Neural crest cell (in vitro differentiated cells): ENCODE data around the gene ROBO4. TPM values are rescaled to one million over a fixed set of nuclear protein-coding genes. Genes with fewer than 3 reads are reported as not detected.

Source experiments
- DNase-seq: peaks from one replicate; pipeline ENCODE4 v3.0.0; 2021; ENCODE audit warnings: low read depth, mixed read lengths, low spot score
- H3K27ac Mint-ChIP-seq: one replicate; pipeline ENCODE4 v1.8.0; 2021; ENCODE audit warnings: mild to moderate bottlenecking, mixed read lengths; ENCODE audit not compliant: unreplicated experiment
- H3K27me3 Mint-ChIP-seq: 2 replicates; pipeline ENCODE4 v1.8.0; 2021; ENCODE audit warnings: low read depth, mild to moderate bottlenecking, mixed read lengths
- H3K36me3 Mint-ChIP-seq: 2 replicates; pipeline ENCODE4 v1.8.0; 2021; ENCODE audit warnings: low read depth, mild to moderate bottlenecking, mixed read lengths
- H3K4me1 Mint-ChIP-seq: 2 replicates; pipeline ENCODE4 v1.8.0; 2021; ENCODE audit warnings: mixed read lengths
- H3K4me3 Mint-ChIP-seq: one replicate; pipeline ENCODE4 v1.8.0; 2021; ENCODE audit warnings: mild to moderate bottlenecking, mixed read lengths
- H3K9me3 Mint-ChIP-seq: 2 replicates; pipeline ENCODE4 v1.8.0; 2021; ENCODE audit warnings: mixed read lengths
- total RNA-seq: library from RNA; stranded (reverse); gene quantifications from 2 replicates; pipeline ENCODE4 v1.2.1, GENCODE V29; 2021
- TF ChIP-seq, protein P1 (sequence below): fragments of 200-600 bp; sonication (generic); conservative IDR thresholded peaks from 2 replicates; pipeline ENCODE4 v1.5.0; 2021; ENCODE audit warnings: antibody characterized with exemption, mild to moderate bottlenecking

The ROBO4 gene
- total RNA-seq, 1 donor from 2014 or later = 0.05 TPM

- peaks cover under 1% of the 10 kb centered on the region for H3K9me3 Mint-ChIP-seq
- no peak for DNase-seq
- no peaks in the 10 kb centered on the region for H3K36me3 Mint-ChIP-seq
- H3K4me1 Mint-ChIP-seq = peaks cover 16% of the 10 kb centered on the region
- no peak overlapping the region for H3K27ac Mint-ChIP-seq
- TF ChIP-seq, protein P1, sequence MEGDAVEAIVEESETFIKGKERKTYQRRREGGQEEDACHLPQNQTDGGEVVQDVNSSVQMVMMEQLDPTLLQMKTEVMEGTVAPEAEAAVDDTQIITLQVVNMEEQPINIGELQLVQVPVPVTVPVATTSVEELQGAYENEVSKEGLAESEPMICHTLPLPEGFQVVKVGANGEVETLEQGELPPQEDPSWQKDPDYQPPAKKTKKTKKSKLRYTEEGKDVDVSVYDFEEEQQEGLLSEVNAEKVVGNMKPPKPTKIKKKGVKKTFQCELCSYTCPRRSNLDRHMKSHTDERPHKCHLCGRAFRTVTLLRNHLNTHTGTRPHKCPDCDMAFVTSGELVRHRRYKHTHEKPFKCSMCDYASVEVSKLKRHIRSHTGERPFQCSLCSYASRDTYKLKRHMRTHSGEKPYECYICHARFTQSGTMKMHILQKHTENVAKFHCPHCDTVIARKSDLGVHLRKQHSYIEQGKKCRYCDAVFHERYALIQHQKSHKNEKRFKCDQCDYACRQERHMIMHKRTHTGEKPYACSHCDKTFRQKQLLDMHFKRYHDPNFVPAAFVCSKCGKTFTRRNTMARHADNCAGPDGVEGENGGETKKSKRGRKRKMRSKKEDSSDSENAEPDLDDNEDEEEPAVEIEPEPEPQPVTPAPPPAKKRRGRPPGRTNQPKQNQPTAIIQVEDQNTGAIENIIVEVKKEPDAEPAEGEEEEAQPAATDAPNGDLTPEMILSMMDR = no peak
- peaks cover 51% of the 10 kb centered on the region for H3K27me3 Mint-ChIP-seq
- H3K4me3 Mint-ChIP-seq = no peak overlapping the region
These were observed 2.8 kb upstream of the ROBO4 start for GRCh38 chr11:124900464-124900863.

DNA sequence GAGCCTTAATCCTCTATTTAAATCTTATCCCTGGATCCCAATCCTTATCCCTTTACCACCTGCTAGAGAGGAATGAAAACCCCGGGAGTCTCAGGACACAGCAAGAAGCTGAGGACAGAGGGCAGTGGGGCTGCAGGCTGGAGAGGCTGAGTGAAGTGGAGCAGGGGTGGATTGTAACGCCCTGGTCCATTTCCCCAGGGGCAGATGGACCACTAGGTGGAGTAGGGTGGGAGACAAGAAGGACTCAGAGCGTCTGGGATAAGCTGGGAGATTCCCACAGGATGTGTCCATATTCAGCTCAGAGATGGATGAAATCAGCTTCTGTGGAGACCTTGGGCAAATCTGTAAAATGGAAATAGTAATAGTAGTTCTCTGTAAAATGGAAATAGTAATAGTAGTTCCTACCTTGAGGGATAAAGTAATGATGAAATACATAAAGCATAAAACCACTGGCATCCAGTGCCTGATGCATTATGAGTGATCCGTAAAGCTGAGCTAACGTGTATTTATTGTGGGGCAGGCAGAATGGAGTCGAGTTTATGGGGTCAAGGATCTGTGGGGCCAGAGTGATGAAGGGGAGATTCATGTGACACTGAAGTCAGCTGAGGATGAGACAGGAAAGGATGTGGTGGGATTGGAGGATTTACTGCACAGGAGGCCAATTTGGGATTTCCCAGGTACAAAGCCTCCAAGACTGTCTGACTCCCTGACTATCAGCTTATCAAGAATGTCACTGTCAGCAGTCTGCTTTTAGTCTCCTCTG is 1.9 kb upstream of the ROBO4 start:
- H3K27ac Mint-ChIP-seq = no peak overlapping the region
- H3K4me3 Mint-ChIP-seq = no peak overlapping the region
- no peaks in the 10 kb centered on the region for H3K9me3 Mint-ChIP-seq
- peaks cover 16% of the 10 kb centered on the region for H3K4me1 Mint-ChIP-seq
- TF ChIP-seq, protein P1 = no peak
- no peaks in the 10 kb centered on the region for H3K36me3 Mint-ChIP-seq
- H3K27me3 Mint-ChIP-seq = peaks cover 45% of the 10 kb centered on the region
- no peak for DNase-seq

DNA sequence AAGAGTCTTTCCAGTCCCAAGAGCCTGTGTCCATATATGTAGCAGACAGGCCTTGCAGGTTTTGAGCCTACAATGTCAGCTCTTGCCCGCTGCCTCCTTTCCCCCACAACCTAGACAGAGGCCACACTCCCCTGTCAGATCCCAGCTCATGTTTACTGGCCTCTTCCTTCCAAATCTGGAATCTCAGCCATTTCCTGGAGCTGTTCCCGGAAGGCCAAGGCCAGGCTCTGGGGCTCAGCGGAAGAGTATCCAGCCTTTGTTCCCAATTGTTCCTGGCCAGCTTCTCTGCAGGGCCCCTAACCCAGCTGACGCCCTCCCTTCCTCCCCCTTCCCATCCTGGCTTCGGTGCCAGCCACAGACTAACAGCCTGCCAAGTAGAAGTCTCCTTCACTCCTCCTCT is 1.0 kb upstream of the ROBO4 start:
- H3K9me3 Mint-ChIP-seq = no peaks in the 10 kb centered on the region
- peaks cover 41% of the 10 kb centered on the region for H3K27me3 Mint-ChIP-seq
- DNase-seq = no peak

DNA sequence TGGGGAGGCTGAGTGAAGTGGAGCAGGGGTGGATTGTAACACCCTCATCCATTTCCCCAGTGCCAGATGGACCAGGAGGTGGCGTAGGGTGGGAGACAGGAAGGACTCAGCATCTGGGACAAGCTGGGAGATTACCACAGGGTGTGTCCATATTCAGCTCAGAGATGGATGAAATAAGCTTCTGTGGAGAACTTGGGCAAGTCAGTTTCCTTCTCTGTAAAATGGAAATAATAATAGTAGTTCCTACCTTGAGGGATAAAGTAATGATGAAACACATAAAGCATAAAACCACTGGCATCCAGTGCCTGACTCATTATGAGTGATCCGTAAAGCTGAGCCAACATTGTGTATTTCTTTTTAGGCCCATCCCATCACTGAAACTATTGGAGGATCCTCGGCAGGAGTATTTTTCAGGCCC is 607 bp upstream of the ROBO4 start:
- Mint-ChIP-seq H3K9me3 (no peaks in the 10 kb centered on the region), H3K27me3 (peaks cover 38% of the 10 kb centered on the region), H3K4me1 (peaks cover 16% of the 10 kb centered on the region), H3K4me3 (no peak overlapping the region), H3K27ac (no peak overlapping the region), H3K36me3 (no peaks in the 10 kb centered on the region)
- TF ChIP-seq, protein P1 = no peak
- no peak for DNase-seq

More for the DNA sequence above, 1.0 kb upstream of the ROBO4 start:
- Mint-ChIP-seq H3K27ac (peak overlapping the region; percentile 94), H3K4me1 (peaks cover 16% of the 10 kb centered on the region), H3K4me3 (no peak overlapping the region), H3K36me3 (no peaks in the 10 kb centered on the region)
- TF ChIP-seq, protein P1 = no peak

DNA sequence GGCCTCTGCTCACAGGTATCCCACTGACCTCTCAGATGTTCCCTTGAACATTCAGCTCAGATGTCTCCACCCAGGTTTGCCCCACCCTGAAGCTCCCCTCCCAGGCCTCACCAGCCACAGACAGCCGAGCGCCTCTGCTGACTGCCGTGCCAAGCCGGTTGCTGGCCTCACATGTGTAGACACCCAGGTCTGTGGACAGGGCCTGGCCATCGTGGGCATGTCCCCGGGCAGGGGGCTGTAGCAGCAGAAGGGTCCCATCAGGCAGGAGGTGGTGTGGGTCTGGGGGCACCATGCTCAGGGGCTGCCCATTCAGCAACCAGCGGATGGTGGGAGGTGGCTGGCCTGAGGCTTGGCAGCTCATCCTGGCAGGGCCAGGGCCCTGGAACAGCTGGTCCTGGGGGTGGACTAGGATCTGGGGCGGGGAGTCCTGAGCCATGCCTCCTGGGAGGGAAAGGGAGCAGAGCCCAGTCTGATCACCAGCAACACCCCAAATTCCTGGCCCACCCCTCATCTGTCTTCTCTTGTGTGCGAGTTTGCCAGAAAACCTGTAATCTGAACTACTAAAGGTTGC is 759 bp downstream of the ROBO4 start:
- peaks cover 26% of the 10 kb centered on the region for H3K27me3 Mint-ChIP-seq
- no peak overlapping the region for H3K27ac Mint-ChIP-seq
- H3K4me3 Mint-ChIP-seq = no peak overlapping the region
- DNase-seq = no peak
- no peaks in the 10 kb centered on the region for H3K36me3 Mint-ChIP-seq
- H3K9me3 Mint-ChIP-seq = no peaks in the 10 kb centered on the region
- H3K4me1 Mint-ChIP-seq = peaks cover 16% of the 10 kb centered on the region
- TF ChIP-seq, protein P1 = no peak
